Inflammatory macrophage treated with lipopolysaccharide for 1 hour (primary cell): ENCODE data around the gene PPM1A.
A peak's percentile ranks its signal among the peaks of the same experiment; 100 is the strongest.

Source experiments
- DNase-seq, 2 donors: peaks; one replicate each; pipeline ENCODE4 v3.0.0-alpha.2; 2020 to 2022

PPM1A gene

GRCh38 chr14:60248697-60249318 is at the start of gene PPM1A:
Gene PPM1A, plus strand, starts transcription at chr14:60249221. Its CDS starts 33,483 bp downstream, at chr14:60282704.
- DNase-seq = peak; percentile 91 to 97

- DNase-seq = no peak
Observed at GRCh38 chr14:60199321-60199720, 49.7 kb upstream of the PPM1A start.

- peak in 1 of 2 donors; percentile 18 for DNase-seq
Observed at GRCh38 chr14:60204104-60204842, 44.7 kb upstream of the PPM1A start.

- DNase-seq = no peak
Observed at GRCh38 chr14:60204843-60205774, 43.9 kb upstream of the PPM1A start.

GRCh38 chr14:60206249-60206670 is 42.8 kb upstream of the PPM1A start:
- DNase-seq = no peak

GRCh38 chr14:60206837-60207533 is 42.0 kb upstream of the PPM1A start:
- DNase-seq = peak; percentile 77 to 85

- DNase-seq = no peak
Observed at GRCh38 chr14:60210703-60211102, 38.3 kb upstream of the PPM1A start.

- DNase-seq = no peak
Observed at GRCh38 chr14:60211153-60211552, 37.9 kb upstream of the PPM1A start.

GRCh38 chr14:60212503-60213371 is 36.3 kb upstream of the PPM1A start:
- no peak for DNase-seq

GRCh38 chr14:60214003-60214402 is 35.0 kb upstream of the PPM1A start:
- no peak for DNase-seq

- no peak for DNase-seq
Observed at GRCh38 chr14:60214415-60215126, 34.5 kb upstream of the PPM1A start.

GRCh38 chr14:60215127-60215444 is 33.9 kb upstream of the PPM1A start:
- DNase-seq = no peak

GRCh38 chr14:60215520-60216420 is 33.3 kb upstream of the PPM1A start:
- no peak for DNase-seq

- DNase-seq = peak in 1 of 2 donors; percentile 30
Observed at GRCh38 chr14:60217713-60218112, 31.3 kb upstream of the PPM1A start.

- no peak for DNase-seq
Observed at GRCh38 chr14:60220084-60220483, 28.9 kb upstream of the PPM1A start.

- no peak for DNase-seq
Observed at GRCh38 chr14:60220917-60221316, 28.1 kb upstream of the PPM1A start.

GRCh38 chr14:60221457-60221856 is 27.6 kb upstream of the PPM1A start:
- no peak for DNase-seq

GRCh38 chr14:60222820-60223219 is 26.2 kb upstream of the PPM1A start:
- DNase-seq = no peak

- no peak for DNase-seq
Observed at GRCh38 chr14:60225265-60225664, 23.8 kb upstream of the PPM1A start.

- DNase-seq = peak; percentile 74 to 79
Observed at GRCh38 chr14:60226298-60226697, 22.7 kb upstream of the PPM1A start.
